Measurements from ENCODE around the gene BCL2L12. TPM values are rescaled to one million over a fixed set of nuclear protein-coding genes. Genes with fewer than 3 reads are reported as not detected.

BCL2L12 gene
- total RNA-seq, 1 experiment from 2014 or later = 93.9 TPM

- TF ChIP-seq ZBTB33 (IDR thresholded peaks at IDR 0.05; ENCODE audit: extremely low read depth, insufficient replicate concordance, low read length) = no peak
- no peak for TF ChIP-seq POLR2A (IDR thresholded peaks at IDR 0.05; ENCODE audit: borderline replicate concordance, extremely low read depth, insufficient read depth, insufficient read length)
These were observed 30.4 kb downstream of the BCL2L12 start (continued) for GRCh38 chr19:49696115-49696514.

- Histone ChIP-seq H2AFZ (ENCODE audit: low read depth, low read length, poor library complexity, severe bottlenecking) (no peak overlapping the region), H3K27me3 (ENCODE audit: insufficient read depth, low read length) (no peaks in the 10 kb centered on the region), H3K4me1 (ENCODE audit: control insufficient read depth in 1 of 2, insufficient read depth in 2 of 2, low read length in 2 of 2) (peaks cover 4 to 14% of the 10 kb centered on the region in 2 experiments; a peak in 3 of 4 replicates), H4K20me1 (ENCODE audit: insufficient read depth) (no peaks in the 10 kb centered on the region), H3K4me3 (replicated peaks in 1 of 2; ENCODE audit: low read depth in 1 of 2, low read length in 2 of 2) (no peak overlapping the region), H3K9me3 (ENCODE audit: control insufficient read depth in 1 of 2, insufficient read depth in 1 of 2, low read depth in 1 of 2, low read length in 2 of 2) (no peaks in the 10 kb centered on the region), H3K27ac (ENCODE audit: low read depth, low read length) (no peak overlapping the region), H3K79me2 (ENCODE audit: insufficient read depth, low read length) (no peaks in the 10 kb centered on the region), H3K36me3 (ENCODE audit: control insufficient read depth in 1 of 2, insufficient read depth in 2 of 2, low read length in 2 of 2) (no peaks in the 10 kb centered on the region), H3K9ac (ENCODE audit: low read length) (no peak overlapping the region), H3K4me2 (ENCODE audit: low read length) (no peak overlapping the region), H3K9me2 (ENCODE audit: insufficient read depth) (no peaks in the 10 kb centered on the region)
- intact Hi-C loops (cut with micrococcal nuclease) = no loop called here
- ChIA-PET RAD21 (ENCODE audit: low non-redundant PET in 1 of 2, low total read pairs in 2 of 2, uncharacterized antibody in 2 of 2, unreplicated experiment in 2 of 2) (no interaction called here), CTCF (no interaction called here), POLR2A (no interaction called here)
- BruUV-seq (replicated peaks) = no TSS peak
- no peak for DNase-seq (ENCODE audit: low read depth, low spot score)
- ATAC-seq = no peak
- TF ChIP-seq YY1 (IDR thresholded peaks at IDR 0.05; ENCODE audit: extremely low read depth, insufficient replicate concordance, low read depth, low read length) (no peak), FOSL1 (IDR thresholded peaks at IDR 0.05; ENCODE audit: low read depth) (no peak), CTCF (IDR thresholded peaks at IDR 0.05 in 2 of 3, conservative IDR thresholded peaks at IDR 0.05 in 1 of 3; ENCODE audit: borderline replicate concordance in 1 of 3, insufficient read depth in 1 of 3, low read depth in 2 of 3, low read length in 2 of 3) (no peak), ATF3 (IDR thresholded peaks at IDR 0.05) (no peak), MAX (IDR thresholded peaks at IDR 0.05) (no peak), RAD21 (IDR thresholded peaks at IDR 0.05; ENCODE audit: low read depth) (no peak), CBX3 (IDR thresholded peaks at IDR 0.05; ENCODE audit: low read depth) (no peak), EZH2phosphoT487 (IDR thresholded peaks at IDR 0.05; ENCODE audit: borderline replicate concordance) (no peak), TCF7L2 (IDR thresholded peaks at IDR 0.05; ENCODE audit: borderline replicate concordance, extremely low read depth, insufficient read depth, insufficient read length) (no peak), EZH2 (IDR thresholded peaks at IDR 0.05) (no peak), POLR2AphosphoS5 (IDR thresholded peaks at IDR 0.05; ENCODE audit: low read depth, low read length) (no peak), ZBTB33 (IDR thresholded peaks at IDR 0.05; ENCODE audit: extremely low read depth, insufficient replicate concordance, low read length) (no peak), ZFX (IDR thresholded peaks at IDR 0.05) (no peak), REST (IDR thresholded peaks at IDR 0.05; ENCODE audit: low read depth) (no peak)
These were observed 31.1 kb downstream of the BCL2L12 start for GRCh38 chr19:49696865-49697264.
